PC-9 (cell line): ENCODE results near the gene DYNC2H1. TPM values are rescaled to one million over a fixed set of nuclear protein-coding genes. Genes with fewer than 3 reads are reported as not detected.

Experiments
- BruUV-seq: library from RNA; stranded (reverse); fragments of 400-500 nt; replicated peaks from 2 replicates; lab custom pipeline; 2021; lab: Mats Ljungman, UMichigan
- CTCF ChIA-PET: fragments of 300-600 bp; sonication (Branson Sonifier 250); formaldehyde crosslinking; loops from one replicate; lab custom pipeline; 2022; ENCODE audit warnings: antibody characterized with exemption; lab: Charles Lee
- POLR2A ChIA-PET: fragments of 300-600 bp; sonication (Branson Sonifier 250); formaldehyde crosslinking; loops from one replicate; lab custom pipeline; 2022; ENCODE audit warnings: antibody characterized with exemption; ENCODE audit not compliant: unreplicated experiment; lab: Charles Lee
- DNase-seq, 2 experiments: peaks; one replicate each; pipeline versions ENCODE4 v3.0.0 to v3.0.0-alpha.2; 2015 to 2022; ENCODE audit warnings: mixed read lengths in 1 of 2
- H2AFZ ChIP-seq: fragments of 200-600 bp; sonication (generic); 2 replicates; pipeline ENCODE4 v1.8.1; 2017; ENCODE audit warnings: antibody characterized with exemption
- H3F3A ChIP-seq: fragments of 200-600 bp; sonication (generic); 2 replicates; pipeline ENCODE4 v1.8.1; 2017; ENCODE audit warnings: antibody characterized with exemption, mild to moderate bottlenecking, low read depth; ENCODE audit not compliant: insufficient read depth
- H3K27ac ChIP-seq: fragments of 200-600 bp; sonication (generic); 2 replicates; pipeline ENCODE4 v1.6.1; 2016; ENCODE audit warnings: mixed run types
- H3K27me3 ChIP-seq: fragments of 200-600 bp; sonication (generic); 2 replicates; pipeline ENCODE4 v1.6.1; 2016; ENCODE audit warnings: low read depth, mixed run types; ENCODE audit not compliant: insufficient read depth
- H3K36me3 ChIP-seq: fragments of 200-600 bp; sonication (generic); 2 replicates; pipeline ENCODE4 v1.6.1; 2016; ENCODE audit warnings: low read depth, mixed run types
- H3K4me1 ChIP-seq: fragments of 200-600 bp; sonication (generic); replicated peaks from 2 replicates; pipeline ENCODE4 v1.6.1; 2016; ENCODE audit warnings: mixed run types; ENCODE audit not compliant: insufficient read depth
- H3K4me2 ChIP-seq: fragments of 200-600 bp; sonication (generic); 2 replicates; pipeline ENCODE4 v1.6.1; 2017; ENCODE audit warnings: mixed run types
- H3K4me3 ChIP-seq: fragments of 200-600 bp; sonication (generic); 2 replicates; pipeline ENCODE4 v1.6.1; 2016; ENCODE audit warnings: mixed run types
- H3K79me2 ChIP-seq: fragments of 200-600 bp; sonication (generic); 2 replicates; pipeline ENCODE4 v1.6.1; 2017; ENCODE audit warnings: low read depth, mixed run types
- H3K9me2 ChIP-seq: fragments of 200-600 bp; sonication (generic); 2 replicates; pipeline ENCODE4 v1.8.1; 2017; ENCODE audit warnings: mild to moderate bottlenecking; ENCODE audit not compliant: insufficient read depth
- H3K9me3 ChIP-seq: fragments of 200-600 bp; sonication (generic); 2 replicates; pipeline ENCODE4 v1.8.1; 2016; ENCODE audit warnings: low read depth; ENCODE audit not compliant: insufficient read depth
- H4K20me1 ChIP-seq: fragments of 200-600 bp; sonication (generic); 2 replicates; pipeline ENCODE4 v1.8.1; 2017; ENCODE audit not compliant: insufficient read depth
- EZH2 ChIP-seq: fragments of 200-600 bp; sonication (generic); IDR thresholded peaks from 2 replicates; pipeline ENCODE4 v1.8.0; 2017; ENCODE audit warnings: antibody characterized with exemption, low read depth
- intact Hi-C: fragments of 100-400 bp; cut with micrococcal nuclease; formaldehyde crosslinking; loops from one replicate; pipeline ENCODE4 v1.10.0; 2022; ENCODE audit not compliant: unreplicated experiment
- total RNA-seq: library from RNA; stranded (reverse); gene quantifications from 2 replicates; pipeline ENCODE4 v1.2.3, GENCODE V29; 2021
- TF ChIP-seq, protein P1 (sequence below): fragments of 200-600 bp; sonication (generic); conservative IDR thresholded peaks from 2 replicates; pipeline ENCODE4 v1.6.1; 2017; ENCODE audit warnings: mixed run types, antibody characterized with exemption, mild to moderate bottlenecking, moderate library complexity

The DYNC2H1 gene
- total RNA-seq, 1 experiment from 2014 or later, result 12.2 TPM

DNA sequence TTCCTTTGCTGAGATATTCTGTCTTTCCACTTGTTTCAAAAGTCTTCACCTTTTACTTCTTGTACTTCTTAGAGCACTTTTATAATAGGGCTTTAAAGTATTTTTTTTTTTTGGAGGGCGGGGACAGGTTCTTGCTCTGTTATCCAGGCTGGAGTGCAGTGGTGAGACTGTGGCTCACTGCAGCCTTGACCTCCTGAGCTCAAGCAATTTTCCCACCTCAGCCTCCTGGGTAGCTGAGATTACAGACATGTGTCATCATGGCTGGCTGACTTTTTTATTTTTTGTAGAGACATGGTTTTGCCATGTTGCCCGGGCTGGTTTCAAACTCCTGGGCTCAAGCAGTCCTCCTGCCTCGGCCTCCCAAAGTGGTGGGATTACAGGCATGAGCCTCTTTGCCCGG is 57.9 kb downstream of the DYNC2H1 start:
- Histone ChIP-seq H4K20me1 (no peaks in the 10 kb centered on the region), H3K27me3 (no peaks in the 10 kb centered on the region), H3K4me2 (no peak overlapping the region), H3K4me1 (no peaks in the 10 kb centered on the region), H3K36me3 (no peaks in the 10 kb centered on the region), H3K27ac (no peak overlapping the region), H3K4me3 (no peak overlapping the region), H3K9me2 (no peaks in the 10 kb centered on the region), H2AFZ (no peak overlapping the region), H3F3A (no peaks in the 10 kb centered on the region), H3K9me3 (no peaks in the 10 kb centered on the region), H3K79me2 (no peaks in the 10 kb centered on the region)
- no TSS peak for BruUV-seq
- peak in 1 of 2 experiments; percentile 22 for DNase-seq
- POLR2A ChIA-PET, result no interaction called here
- CTCF ChIA-PET, result no interaction called here
- TF ChIP-seq, protein P1, sequence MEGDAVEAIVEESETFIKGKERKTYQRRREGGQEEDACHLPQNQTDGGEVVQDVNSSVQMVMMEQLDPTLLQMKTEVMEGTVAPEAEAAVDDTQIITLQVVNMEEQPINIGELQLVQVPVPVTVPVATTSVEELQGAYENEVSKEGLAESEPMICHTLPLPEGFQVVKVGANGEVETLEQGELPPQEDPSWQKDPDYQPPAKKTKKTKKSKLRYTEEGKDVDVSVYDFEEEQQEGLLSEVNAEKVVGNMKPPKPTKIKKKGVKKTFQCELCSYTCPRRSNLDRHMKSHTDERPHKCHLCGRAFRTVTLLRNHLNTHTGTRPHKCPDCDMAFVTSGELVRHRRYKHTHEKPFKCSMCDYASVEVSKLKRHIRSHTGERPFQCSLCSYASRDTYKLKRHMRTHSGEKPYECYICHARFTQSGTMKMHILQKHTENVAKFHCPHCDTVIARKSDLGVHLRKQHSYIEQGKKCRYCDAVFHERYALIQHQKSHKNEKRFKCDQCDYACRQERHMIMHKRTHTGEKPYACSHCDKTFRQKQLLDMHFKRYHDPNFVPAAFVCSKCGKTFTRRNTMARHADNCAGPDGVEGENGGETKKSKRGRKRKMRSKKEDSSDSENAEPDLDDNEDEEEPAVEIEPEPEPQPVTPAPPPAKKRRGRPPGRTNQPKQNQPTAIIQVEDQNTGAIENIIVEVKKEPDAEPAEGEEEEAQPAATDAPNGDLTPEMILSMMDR, result no peak
- no peak for TF ChIP-seq EZH2
- intact Hi-C loops, result no loop called here

- TF ChIP-seq, protein P1, result no peak
- TF ChIP-seq EZH2, result no peak
- Histone ChIP-seq H3K4me3 (no peak overlapping the region), H3K4me1 (no peaks in the 10 kb centered on the region), H3K27me3 (no peaks in the 10 kb centered on the region), H3K27ac (no peak overlapping the region), H3K79me2 (no peaks in the 10 kb centered on the region), H3K4me2 (no peak overlapping the region), H3K9me3 (no peaks in the 10 kb centered on the region), H3K9me2 (no peaks in the 10 kb centered on the region; the same call in 1 of the 2 replicates), H3F3A (no peaks in the 10 kb centered on the region), H2AFZ (no peak overlapping the region), H3K36me3 (no peaks in the 10 kb centered on the region), H4K20me1 (no peaks in the 10 kb centered on the region)
- DNase-seq, result peak in 1 of 2 experiments; percentile 29
- POLR2A ChIA-PET, result no interaction called here
- CTCF ChIA-PET, result no interaction called here
- BruUV-seq, result no TSS peak
- intact Hi-C loops, result no loop called here
These were observed 61.6 kb downstream of the DYNC2H1 start for GRCh38 chr11:103170865-103171264.

DNA sequence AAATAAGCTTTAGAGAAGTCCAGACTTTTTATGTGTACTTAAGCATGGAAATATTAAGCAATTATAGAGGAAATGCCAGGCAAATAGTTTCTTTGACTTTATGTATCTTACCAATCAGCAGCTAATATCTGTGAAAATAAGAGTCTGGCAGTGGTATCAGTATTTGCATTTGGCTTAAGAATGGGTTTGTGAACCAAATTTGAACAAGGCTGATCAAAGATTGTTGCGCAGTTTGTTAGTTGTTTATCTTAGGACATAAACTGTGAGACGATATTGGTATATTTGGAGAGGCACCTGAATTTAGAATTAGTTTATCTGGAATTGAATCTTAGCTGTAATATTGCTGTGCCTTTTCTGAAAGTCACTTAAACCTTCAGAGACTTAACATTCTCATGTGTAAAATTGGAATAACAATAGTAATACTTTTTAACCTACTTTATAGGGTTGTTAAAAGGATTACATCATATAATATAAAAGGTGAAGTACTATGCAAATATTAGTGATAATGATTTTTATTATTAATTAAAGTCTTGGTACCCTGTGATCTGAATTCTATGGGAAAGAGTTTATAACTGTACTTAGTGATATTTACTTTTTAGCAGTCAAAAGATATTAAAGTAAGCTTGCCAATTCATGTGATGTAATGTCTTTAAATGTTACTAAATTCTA is 66.4 kb downstream of the DYNC2H1 start:
- Histone ChIP-seq H3K4me1 (no peaks in the 10 kb centered on the region), H4K20me1 (no peaks in the 10 kb centered on the region), H3K36me3 (no peaks in the 10 kb centered on the region), H3K9me2 (peaks cover 13% of the 10 kb centered on the region), H3K27me3 (no peaks in the 10 kb centered on the region), H3K9me3 (no peaks in the 10 kb centered on the region), H3K27ac (no peak overlapping the region), H3F3A (no peaks in the 10 kb centered on the region), H2AFZ (no peak overlapping the region), H3K4me2 (no peak overlapping the region), H3K4me3 (no peak overlapping the region), H3K79me2 (no peaks in the 10 kb centered on the region)
- CTCF ChIA-PET, result no interaction called here
- peak in 1 of 2 experiments; percentile 6 for DNase-seq
- no TSS peak for BruUV-seq
- intact Hi-C loops, result no loop called here
- TF ChIP-seq EZH2, result no peak
- TF ChIP-seq, protein P1, result no peak
- POLR2A ChIA-PET, result interaction anchor here (0.6 kb wide), 1 partner anchor 1080 kb away, joined by 4 read pairs; no protein-coding TSS in a partner anchor
